HG03064 (cell line): Measurements from ENCODE around the gene UBE2F.
"Not testable (repeated sequence)": the region's sequence is repeated elsewhere in the genome, so short reads cannot be mapped to it uniquely, and the experiment has no call there.

ENCODE experiments used
- ATAC-seq: cut with Tn5 transposase; IDR thresholded peaks from one replicate; pipeline ENCODE4 v1.9.1; 2021; ENCODE audit warnings: low read depth; ENCODE audit not compliant: unreplicated experiment

Gene UBE2F

DNA sequence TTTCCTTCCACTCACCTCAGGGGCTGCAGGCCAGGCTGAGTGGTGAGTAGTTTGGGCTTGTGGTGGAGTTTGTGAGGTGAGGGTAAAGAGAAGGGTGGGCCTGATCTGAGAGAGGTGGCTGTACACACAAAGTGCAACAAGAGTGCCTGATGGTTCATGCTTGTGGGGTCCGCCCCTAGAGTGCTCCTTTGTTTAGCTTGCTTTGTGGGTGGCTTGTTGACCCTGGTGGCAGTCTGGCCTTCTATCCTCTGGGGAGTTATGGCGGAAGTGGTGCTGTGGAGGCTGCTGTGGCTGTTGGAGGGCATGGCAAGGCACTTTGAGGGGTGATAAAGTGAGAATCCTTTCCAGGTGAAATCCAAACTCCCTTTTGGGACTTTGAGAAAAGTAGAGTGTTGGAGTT is 10.6 kb downstream of the UBE2F start:
- ATAC-seq, result no peak

DNA sequence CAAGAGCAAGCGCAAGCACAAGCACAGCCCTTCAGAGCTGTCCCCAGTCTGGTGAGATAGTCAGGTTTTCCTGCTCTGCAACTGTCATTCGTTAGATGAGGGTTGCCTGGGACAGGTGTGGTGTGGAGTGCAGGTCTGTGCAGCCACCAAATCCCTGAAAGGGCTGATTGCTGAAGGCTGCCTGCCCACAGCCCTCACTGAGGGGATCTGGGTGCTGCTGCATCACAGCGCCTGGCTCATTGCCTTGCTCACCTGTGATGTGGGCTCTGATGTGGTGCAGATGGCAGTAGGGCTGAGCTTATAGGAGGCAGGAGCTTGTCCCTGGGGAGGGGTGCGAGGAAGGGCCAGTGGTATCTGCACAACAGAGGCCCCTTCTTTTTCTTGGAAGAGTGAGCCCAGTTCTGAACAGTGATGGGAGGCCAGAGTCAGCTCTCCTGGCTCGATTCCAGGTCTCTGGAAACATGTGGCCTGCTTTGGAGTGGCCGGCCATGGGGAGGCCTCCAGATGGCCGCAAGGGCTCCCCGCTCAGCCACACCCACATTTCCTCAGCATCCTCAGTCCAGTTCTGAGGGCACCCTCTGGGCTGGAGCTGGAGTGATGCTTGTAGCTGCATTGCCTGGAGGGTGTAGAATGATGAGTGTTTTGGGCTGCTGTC is 11.4 kb downstream of the UBE2F start:
- no peak for ATAC-seq

DNA sequence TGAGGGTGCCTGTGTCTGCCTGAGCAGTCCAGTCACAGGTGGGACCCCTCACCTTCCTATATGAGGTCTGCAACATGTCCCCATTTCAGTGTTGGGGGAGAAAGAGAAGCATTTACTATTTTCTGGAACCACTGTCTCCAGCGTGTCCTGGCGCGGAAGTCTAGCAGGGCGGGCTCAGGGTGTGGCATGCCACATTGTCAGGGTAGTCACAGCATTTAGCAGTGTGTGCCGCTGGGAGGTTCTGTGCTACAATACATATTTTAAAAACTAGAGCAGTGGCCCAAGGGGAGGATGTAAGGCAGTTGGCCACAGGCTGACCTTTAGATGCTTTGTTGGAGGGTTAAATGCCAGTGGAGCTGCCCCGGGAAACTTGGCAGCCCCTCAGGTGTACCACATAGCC is 12.5 kb downstream of the UBE2F start:
- no peak for ATAC-seq

DNA sequence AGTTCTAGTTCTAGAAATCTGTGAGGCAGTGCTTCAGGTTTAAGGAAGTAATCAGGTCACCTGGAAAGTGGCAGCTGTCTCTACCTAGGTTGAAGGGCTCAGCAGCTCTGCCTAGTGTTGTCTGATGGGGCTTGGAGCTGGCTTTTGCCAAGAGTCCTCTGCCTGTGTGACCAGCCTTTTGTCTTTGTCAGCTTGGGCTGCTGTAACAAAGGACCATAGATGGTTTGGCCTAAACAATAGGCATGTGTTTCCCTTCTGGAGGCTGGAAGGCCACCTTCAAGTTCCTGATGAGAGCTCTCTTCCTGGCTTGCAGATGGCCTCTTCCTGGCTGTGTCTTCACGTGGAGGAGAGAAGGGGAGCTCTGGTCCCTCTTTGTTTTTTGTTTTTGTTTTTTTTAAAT is 13.3 kb downstream of the UBE2F start:
- no peak for ATAC-seq

DNA sequence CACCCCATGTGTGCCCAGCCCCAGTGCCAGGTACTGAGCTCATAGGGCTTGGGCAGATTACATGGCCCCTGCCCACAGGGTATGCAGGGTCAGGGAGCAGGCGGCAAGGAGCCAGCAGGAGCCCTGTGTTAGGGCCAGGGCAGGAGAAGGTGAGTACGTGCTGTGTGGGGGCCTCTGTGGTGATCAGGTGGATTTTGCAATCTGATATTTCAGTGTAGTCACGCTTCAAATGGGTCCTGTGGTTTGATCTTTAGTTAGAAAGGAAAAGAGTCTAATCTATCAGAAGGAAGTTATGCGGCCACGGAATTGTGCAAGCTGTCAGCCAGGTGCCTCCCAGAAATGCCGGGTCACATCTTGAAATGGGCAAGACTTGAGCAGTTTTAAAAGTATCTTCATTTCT is 13.9 kb downstream of the UBE2F start:
- no peak for ATAC-seq

DNA sequence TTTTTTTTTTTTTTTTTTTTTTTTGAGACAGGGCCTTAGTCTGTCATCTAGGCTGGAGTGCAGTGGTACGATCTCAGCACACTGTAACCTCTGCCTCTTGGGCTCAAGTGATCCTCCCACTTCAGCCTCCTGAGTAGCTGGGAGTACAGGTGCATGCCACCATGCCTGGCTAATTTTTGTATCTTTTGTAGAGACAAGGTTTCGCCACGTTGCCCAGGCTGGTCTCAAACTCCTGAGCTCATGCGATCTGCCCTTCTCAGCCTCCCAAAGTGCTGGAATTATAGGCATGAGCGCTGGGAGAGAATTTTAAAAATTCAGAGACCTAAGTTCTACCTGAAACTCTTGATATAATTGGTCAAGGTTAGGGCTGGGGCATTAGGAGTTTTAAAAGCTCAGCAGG is 14.8 kb downstream of the UBE2F start:
- not testable (repeated sequence) for ATAC-seq

DNA sequence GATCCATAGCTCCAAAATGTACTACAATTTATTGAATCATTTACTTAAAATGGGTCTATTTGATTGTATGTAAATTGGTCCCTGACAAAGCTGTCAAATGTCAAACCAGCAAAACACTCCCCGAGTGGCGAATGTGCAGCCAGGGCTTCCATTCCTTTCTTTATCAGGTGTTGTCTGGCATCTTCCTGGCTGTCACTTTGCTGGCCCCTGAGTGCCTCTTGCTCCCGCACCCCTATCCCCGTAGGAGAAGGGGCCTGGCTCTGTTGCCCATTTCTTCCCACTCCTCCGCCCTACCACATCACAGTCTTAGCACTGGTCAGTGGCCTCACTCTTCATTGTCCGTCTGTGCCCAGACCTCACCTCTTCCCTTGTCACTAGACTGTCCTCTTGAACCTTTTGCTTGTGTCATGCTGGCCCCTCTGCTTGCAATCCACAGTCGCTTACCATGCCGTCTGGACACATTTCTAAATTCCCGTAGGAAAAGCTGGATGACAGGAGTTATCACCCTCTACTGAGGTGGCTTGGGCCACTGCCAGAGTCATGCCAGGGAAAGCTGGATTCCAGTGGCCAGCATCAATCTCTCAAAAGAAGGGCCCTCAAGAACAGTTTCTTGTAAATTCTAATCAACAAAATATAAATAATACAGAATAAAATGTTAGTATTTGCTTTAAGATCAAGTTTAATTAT is 15.4 kb downstream of the UBE2F start:
- ATAC-seq, result no peak

DNA sequence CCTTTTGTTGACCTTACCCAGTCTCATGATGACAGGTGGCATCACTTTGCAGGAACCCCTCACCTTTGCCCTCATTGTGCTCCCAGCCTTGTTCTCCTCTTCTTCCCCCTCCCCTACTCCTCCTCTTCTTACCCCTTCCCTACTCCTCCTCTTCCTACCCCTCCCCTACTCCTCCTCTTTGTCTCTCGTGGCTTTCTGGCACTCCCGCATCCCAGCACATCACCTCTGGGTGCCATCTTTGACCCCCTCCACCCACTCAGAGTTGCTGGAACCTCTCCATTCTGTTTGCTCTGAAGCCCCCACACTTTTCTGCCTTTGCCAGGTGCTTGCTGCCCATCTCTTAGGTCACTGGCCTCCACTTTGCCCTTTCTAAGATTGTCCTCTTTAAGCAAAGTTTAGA is 17.1 kb downstream of the UBE2F start:
- ATAC-seq, result no peak

DNA sequence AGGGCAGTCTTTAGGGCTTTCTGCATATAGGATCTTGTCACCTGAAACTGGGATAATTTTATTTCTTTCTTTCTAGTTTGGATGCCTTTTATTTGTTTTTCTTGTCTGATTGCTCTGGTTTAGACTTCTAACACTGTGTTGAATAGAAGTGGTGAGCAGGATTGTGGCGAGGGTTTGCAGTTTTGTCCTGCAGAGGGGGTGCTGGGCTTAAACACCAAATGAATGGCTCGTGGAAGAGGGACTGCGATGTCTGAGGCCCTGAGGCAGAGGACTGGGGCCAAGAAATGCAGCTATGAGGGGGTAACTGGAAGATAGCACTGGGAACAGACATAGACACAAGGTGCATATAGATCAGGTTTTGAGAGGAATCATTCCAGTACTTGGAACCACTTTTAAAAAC is 20.5 kb downstream of the UBE2F start:
- ATAC-seq, result no peak

DNA sequence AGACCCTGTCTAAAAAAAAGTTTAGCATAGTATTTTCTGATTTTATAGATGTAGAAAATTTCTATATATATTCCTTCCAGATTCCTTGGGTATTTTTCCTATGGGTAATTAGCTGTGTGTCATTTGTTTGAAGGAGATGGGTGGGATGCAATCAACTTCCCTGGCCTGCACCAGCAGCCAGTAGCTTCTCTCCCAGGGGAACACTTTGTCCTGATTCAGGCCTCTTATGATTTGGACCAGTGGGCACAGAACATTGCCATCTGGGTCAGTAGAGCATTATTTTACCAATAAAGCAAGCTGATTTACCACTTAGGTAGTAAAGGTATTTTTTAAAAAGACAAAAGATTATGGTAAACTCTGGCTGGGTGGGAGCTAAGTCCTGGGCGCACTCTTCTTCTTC is 26.9 kb downstream of the UBE2F start:
- ATAC-seq, result no peak

DNA sequence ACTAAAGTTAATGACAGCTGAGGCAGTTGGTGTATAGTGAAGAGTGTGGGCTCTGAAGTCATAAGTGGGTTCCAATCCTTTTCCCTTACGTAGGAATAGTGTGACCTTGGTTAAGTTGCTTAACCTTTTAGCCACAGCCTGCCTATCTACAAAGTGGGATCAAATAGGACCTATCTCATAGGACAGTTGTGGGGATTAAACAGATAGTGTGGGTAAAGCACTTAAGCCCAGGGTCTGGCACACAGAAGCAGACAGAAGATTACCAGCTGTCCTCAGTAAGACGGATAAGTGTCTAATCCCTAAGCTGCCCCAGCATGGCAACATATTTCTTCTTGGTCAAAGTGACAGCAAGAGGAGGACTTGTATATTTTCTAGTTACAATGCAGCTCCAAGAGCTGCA is 28.2 kb downstream of the UBE2F start:
- ATAC-seq, result no peak

DNA sequence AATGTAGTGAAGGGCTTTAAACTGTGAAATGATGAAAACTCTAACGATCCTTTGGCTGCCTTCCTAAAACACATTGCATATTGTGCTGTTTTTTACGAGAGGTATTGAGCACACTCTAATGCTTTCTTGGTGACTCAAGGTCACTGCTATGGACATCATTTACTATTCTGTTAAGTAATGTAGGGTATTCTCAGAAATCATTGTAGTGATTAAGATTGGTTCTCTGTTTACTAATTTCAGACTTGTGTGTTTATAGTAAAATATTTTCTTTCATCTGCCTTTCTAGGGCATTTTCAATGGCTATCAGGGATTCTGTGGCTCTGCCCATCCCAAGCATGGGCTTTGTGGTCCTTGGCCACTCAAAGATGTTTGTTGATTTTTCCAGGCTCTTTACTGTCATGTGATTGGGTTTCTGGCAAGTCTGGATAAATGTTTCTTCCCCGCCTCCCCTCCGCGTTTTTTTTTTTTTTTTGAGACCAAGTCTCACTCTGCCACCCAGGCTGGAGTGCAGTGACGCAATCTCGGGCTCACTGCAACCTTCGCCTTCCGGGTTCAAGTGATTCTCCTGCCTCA is 29.3 kb downstream of the UBE2F start:
- no peak for ATAC-seq

DNA sequence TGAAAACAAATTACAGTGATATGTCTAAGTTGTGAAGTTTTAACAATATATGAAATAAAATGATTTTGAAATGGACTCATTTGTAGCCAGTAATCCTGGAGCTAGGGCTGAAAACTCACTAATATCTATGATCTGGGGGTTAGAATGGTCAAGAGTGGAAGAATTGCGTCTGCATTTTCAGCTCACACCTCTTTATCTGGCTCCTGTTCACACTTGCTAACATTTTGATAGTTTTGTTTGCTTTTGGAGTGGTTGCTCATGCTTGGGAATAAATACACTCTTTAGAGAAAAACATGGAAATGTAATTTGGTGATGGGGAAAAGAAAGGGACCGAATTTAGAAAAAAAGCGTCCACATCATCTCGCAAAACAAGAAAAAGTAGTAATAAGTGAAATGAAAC is 30.7 kb downstream of the UBE2F start:
- ATAC-seq, result no peak

DNA sequence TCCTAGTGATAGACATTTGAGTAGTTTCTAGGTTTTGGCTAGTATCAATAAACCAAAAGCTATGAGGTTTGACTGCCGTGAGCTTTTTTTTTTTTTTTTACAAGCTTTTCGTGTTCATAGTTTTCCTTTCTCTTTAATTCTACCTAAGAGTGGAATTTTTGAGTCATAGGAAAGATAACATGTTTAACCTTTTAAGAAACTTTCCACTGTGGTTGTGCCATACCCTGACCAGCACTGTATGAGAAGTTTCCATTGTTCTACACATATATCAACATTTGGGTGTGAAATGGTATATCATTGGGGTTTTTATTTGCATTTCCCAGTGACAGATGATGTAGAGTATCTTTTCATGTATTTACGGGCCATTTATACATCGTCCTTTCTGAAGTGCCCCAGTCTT is 31.7 kb downstream of the UBE2F start:
- peak; percentile 90 for ATAC-seq

DNA sequence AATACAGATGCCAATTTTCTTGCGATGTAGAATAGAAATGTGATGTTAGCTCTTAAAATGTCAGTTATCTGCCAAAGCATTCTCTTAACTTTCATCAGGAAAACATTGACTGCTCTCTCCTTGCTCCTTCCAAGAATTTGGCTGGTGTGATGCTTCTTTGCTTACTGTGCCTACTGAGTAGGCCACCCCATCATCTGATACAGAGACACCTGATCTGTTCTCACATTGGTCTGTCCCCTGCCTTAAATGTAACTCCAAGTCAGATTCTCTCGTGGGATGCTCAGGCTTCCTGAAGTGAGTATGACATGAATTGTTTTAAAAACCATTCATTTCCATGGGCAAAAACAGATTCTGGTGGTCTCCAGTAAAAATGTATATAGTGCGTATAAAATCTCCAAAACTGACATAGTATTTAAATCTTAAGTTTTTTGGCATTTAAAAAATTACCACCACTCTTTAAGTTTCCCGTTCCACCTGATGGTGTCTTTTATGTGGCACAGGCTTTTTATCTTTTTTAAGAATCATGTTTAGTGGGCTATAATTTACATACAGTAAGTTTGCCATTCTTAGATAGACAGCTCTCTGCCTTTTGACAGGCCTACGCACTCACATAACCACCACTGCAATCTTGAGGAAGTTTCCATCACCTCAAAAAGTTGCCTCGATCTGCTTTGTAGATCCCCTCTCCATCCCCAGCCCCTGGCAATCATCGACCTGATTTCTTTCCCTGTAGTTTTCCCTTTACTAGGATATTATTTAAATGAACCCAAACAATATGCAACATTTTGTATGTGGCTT is 36.6 kb downstream of the UBE2F start:
- no peak for ATAC-seq

DNA sequence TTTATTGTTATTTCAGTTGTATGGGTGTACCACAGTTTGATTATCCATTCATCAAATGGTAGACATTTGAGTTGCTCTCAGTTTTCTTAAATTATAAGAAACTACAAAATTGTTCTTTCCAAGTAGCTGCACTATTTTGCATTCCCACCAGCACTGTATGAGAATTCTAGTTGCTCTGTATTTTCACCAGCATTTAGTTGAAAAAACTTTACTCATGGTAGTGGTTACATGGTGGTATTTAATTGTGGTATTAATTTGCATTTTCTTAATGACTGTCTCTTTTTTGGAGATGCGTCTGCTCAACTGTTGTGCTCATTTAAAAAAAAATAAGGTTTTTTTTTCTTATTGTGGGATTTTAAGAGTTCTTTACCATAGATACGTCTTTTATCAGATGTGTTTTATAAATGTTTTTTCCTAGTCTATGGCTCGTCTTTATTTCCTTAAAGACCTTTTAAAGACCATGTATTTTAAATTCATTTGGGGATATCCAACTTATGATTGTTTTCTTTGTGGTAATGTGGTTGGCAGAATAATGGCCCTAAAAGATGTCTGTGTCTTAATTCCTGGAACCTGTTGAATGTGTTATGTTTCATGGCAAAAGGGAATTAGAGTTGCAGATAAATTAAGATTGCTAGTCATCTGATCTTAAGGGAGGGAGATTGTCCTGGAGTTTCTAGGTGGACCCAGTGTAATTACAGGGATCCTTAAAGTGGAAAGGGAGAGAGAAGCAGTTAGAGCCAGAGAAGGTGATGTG is 37.4 kb downstream of the UBE2F start:
- ATAC-seq, result no peak

DNA sequence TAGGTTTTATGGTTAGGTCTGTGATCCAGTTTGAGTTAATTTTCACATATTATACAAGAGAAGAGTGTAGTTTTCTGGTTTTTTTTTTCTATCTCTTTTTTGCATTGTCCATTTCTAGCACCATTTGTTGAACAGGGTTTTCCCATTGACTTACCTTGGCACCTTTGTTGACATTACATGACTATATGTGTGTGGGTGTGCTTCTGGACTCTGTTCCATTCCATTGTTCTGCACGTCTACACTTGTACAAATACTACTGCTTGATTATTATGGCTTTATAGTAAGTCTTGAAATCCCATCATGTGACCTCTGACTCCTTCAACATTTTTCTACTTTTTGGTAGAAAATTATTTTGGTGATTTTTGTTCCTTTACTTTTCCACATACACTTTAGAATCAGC is 38.7 kb downstream of the UBE2F start:
- ATAC-seq, result no peak

DNA sequence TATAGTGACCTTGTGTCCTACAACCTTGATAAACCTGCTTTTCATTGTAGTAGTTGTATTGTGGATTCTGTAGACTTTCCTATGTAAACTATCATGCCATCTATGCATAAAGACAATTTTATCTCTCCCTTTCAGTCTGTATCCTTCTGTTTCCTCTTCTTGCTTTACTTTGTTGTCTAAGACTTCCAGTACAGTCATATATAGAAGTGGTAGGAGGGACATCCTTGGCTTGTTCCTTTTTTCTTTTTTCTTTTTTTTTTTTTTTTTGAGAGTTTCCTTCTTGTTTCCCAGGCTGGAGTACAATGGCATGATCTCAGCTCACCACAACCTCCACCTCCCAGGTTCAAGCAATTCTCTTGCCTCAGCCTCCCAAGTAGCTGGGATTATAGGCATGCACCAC is 39.7 kb downstream of the UBE2F start:
- no peak for ATAC-seq

DNA sequence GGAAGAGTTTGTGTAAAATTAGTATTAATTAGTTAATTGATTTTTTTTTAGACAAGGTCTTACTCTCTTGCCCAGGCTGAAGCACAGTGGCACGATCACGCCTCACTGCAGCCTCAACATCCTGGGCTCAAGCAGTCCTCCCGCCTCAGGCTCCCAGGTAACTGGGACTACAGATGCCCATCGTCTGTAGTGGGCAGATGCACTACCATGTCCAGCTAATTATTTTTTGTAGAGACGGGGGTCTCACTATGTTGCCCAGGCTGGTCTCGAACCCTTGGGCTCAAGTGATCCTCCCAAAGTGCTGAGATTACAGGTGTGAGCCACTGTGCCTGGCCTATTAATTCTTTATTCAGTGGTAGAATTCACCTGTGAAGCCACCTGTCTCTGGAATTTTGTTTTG is 41.1 kb downstream of the UBE2F start:
- no peak for ATAC-seq

DNA sequence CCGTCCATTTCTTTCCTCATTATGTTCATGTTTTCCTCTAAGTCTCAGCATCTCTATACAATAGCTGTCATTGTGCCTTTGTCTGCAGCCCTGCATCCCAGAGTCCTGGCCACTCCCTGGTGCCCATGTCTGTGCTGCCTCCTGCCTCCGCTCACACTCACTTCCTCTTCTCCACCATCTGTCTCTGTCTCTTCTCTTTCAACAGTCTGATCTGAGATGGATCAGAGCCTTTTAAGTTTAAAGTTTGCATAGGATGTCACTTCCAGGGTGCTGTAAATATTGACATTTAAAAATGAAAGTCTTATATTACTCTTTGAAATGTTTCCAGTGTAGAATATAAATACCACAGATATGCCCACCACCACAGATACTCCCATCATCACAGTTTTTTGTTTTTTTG is 42.7 kb downstream of the UBE2F start:
- no peak for ATAC-seq

DNA sequence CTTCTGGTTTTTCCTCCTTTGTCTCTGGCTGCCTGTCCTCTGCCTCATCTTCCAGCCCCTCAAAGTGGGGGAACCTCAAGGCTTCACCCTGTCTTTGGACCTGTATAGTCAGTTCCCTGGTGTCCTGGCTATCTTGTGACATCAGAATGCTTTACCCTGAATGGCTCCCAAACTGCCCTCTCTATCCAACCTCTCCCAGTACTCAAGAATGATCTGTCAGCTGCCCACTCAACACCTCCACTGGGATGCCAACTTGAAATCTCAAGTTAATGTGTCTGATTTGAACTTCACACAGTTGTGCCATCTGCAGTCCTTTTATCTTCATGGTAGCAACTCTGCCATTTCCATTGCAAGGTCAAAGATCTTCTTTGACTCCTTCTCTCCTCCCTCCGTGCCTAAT is 43.8 kb downstream of the UBE2F start:
- no peak for ATAC-seq
